ENCODE measurements around the gene GALNT18. TPM values are rescaled to one million over a fixed set of nuclear protein-coding genes. Genes with fewer than 3 reads are reported as not detected.

Gene GALNT18
- total RNA-seq, 1 donor from 2014 or later, result 39.8 TPM

GRCh38 chr11:11389238-11389637 lies 232.6 kb downstream of the GALNT18 start:
- Mint-ChIP-seq H3K36me3 (ENCODE audit: unreplicated experiment) (peaks cover 10% of the 10 kb centered on the region), H3K4me3 (ENCODE audit: unreplicated experiment) (no peak overlapping the region), H3K27ac (ENCODE audit: unreplicated experiment) (no peak overlapping the region), H3K27me3 (ENCODE audit: unreplicated experiment) (no peaks in the 10 kb centered on the region), H3K4me1 (ENCODE audit: unreplicated experiment) (peaks cover 13% of the 10 kb centered on the region), H3K9me3 (ENCODE audit: unreplicated experiment) (no peaks in the 10 kb centered on the region)
- no peak for DNase-seq (ENCODE audit: extremely low spot score, unreplicated experiment)
- TF ChIP-seq, protein P1, sequence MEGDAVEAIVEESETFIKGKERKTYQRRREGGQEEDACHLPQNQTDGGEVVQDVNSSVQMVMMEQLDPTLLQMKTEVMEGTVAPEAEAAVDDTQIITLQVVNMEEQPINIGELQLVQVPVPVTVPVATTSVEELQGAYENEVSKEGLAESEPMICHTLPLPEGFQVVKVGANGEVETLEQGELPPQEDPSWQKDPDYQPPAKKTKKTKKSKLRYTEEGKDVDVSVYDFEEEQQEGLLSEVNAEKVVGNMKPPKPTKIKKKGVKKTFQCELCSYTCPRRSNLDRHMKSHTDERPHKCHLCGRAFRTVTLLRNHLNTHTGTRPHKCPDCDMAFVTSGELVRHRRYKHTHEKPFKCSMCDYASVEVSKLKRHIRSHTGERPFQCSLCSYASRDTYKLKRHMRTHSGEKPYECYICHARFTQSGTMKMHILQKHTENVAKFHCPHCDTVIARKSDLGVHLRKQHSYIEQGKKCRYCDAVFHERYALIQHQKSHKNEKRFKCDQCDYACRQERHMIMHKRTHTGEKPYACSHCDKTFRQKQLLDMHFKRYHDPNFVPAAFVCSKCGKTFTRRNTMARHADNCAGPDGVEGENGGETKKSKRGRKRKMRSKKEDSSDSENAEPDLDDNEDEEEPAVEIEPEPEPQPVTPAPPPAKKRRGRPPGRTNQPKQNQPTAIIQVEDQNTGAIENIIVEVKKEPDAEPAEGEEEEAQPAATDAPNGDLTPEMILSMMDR (IDR thresholded peaks at IDR 0.05), result no peak

- no peak for DNase-seq (ENCODE audit: extremely low spot score, unreplicated experiment)
- H3K9me3 Mint-ChIP-seq (ENCODE audit: unreplicated experiment), result no peaks in the 10 kb centered on the region
- H3K36me3 Mint-ChIP-seq (ENCODE audit: unreplicated experiment), result peaks cover 8% of the 10 kb centered on the region
- peaks cover 23% of the 10 kb centered on the region for H3K4me1 Mint-ChIP-seq (ENCODE audit: unreplicated experiment)
- H3K27me3 Mint-ChIP-seq (ENCODE audit: unreplicated experiment), result no peaks in the 10 kb centered on the region
- H3K27ac Mint-ChIP-seq (ENCODE audit: unreplicated experiment), result no peak overlapping the region
- H3K4me3 Mint-ChIP-seq (ENCODE audit: unreplicated experiment), result no peak overlapping the region
- TF ChIP-seq, protein P1 (IDR thresholded peaks at IDR 0.05), result no peak
These were observed 234.0 kb downstream of the GALNT18 start for GRCh38 chr11:11387622-11388305.

DNA sequence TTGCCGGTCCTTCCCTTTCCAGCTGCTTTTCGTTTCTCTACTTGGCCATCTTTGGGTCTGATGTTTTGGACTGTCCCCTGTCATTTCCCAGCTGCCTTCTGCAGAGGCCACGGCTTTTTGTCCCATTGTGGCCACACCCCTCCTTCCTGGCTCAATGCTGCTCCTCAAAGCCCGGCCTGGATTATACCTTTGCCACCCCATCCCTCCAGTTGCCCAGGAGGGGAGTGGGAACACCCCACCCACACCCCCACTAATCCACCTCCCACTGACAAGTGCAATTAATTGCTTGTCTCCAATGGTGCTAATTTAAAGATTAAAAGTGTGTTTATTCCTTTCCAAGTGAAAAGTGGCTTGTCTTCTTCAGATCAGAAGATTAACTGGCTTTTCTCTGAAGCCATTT lies 234.6 kb downstream of the GALNT18 start:
- no peak for DNase-seq (ENCODE audit: extremely low spot score, unreplicated experiment)
- Mint-ChIP-seq H3K27me3 (ENCODE audit: unreplicated experiment) (no peaks in the 10 kb centered on the region), H3K36me3 (ENCODE audit: unreplicated experiment) (peaks cover 8% of the 10 kb centered on the region), H3K4me3 (ENCODE audit: unreplicated experiment) (no peak overlapping the region), H3K4me1 (ENCODE audit: unreplicated experiment) (peaks cover 23% of the 10 kb centered on the region), H3K9me3 (ENCODE audit: unreplicated experiment) (no peaks in the 10 kb centered on the region), H3K27ac (ENCODE audit: unreplicated experiment) (no peak overlapping the region)
- TF ChIP-seq, protein P1 (IDR thresholded peaks at IDR 0.05), result no peak

GRCh38 chr11:11384829-11385228 lies 237.0 kb downstream of the GALNT18 start:
- TF ChIP-seq, protein P1 (IDR thresholded peaks at IDR 0.05), result no peak
- Mint-ChIP-seq H3K9me3 (ENCODE audit: unreplicated experiment) (no peaks in the 10 kb centered on the region), H3K36me3 (ENCODE audit: unreplicated experiment) (peaks cover 8% of the 10 kb centered on the region), H3K4me1 (ENCODE audit: unreplicated experiment) (peaks cover 16% of the 10 kb centered on the region), H3K4me3 (ENCODE audit: unreplicated experiment) (no peak overlapping the region), H3K27ac (ENCODE audit: unreplicated experiment) (no peak overlapping the region), H3K27me3 (ENCODE audit: unreplicated experiment) (no peaks in the 10 kb centered on the region)
- DNase-seq (ENCODE audit: extremely low spot score, unreplicated experiment), result peak; percentile 6

DNA sequence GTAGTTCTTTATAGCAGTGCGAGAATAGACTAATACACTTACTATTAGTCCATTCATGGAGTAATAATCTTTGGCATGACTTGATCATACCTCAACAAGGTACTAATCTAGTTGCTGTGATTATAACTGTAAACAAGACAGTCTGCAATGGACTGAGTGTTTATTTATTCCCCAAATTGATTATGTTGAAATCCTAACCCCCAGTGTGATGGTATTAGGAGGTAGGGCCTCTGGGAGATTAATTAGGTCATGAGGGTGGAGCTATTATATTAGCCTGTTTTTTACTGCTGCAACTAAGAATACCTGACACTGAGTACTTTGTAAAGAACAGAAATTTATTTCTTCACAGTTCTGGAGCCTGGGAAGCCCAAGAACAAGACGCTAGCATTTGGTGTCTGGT lies 237.8 kb downstream of the GALNT18 start:
- no peaks in the 10 kb centered on the region for H3K27me3 Mint-ChIP-seq (ENCODE audit: unreplicated experiment)
- H3K9me3 Mint-ChIP-seq (ENCODE audit: unreplicated experiment), result no peaks in the 10 kb centered on the region
- H3K4me1 Mint-ChIP-seq (ENCODE audit: unreplicated experiment), result peaks cover 16% of the 10 kb centered on the region
- TF ChIP-seq, protein P1 (IDR thresholded peaks at IDR 0.05), result no peak
- peaks cover 8% of the 10 kb centered on the region for H3K36me3 Mint-ChIP-seq (ENCODE audit: unreplicated experiment)
- peak; percentile 8 for DNase-seq (ENCODE audit: extremely low spot score, unreplicated experiment)
- no peak overlapping the region for H3K27ac Mint-ChIP-seq (ENCODE audit: unreplicated experiment)
- no peak overlapping the region for H3K4me3 Mint-ChIP-seq (ENCODE audit: unreplicated experiment)
